Sigmoid colon (tissue), 7 donors: Measurements from ENCODE around the gene MID2. TPM values are rescaled to one million over a fixed set of nuclear protein-coding genes. Genes with fewer than 3 reads are reported as not detected.

Source experiments
- DNase-seq: peaks from one replicate; pipeline ENCODE4 v3.0.0-alpha.2; 2019
- H3K27ac ChIP-seq, 4 donors: fragments of 200-600 bp; sonication (generic); one replicate each; pipeline ENCODE4 v1.5.1; 2016 to 2019; ENCODE audit warnings: mild to moderate bottlenecking in 1 of 4
- H3K27me3 ChIP-seq, 3 donors: fragments of 200-600 bp; sonication (generic); one replicate each; pipeline ENCODE4 v1.5.1; 2019; ENCODE audit warnings: mild to moderate bottlenecking in 1 of 3
- H3K36me3 ChIP-seq, 4 donors: fragments of 200-600 bp; sonication (generic); one replicate each; pipeline ENCODE4 v1.5.1; 2016 to 2019
- H3K4me1 ChIP-seq, 4 donors: fragments of 200-600 bp; sonication (generic); one replicate each; pipeline ENCODE4 v1.5.1; 2017 to 2019
- H3K4me3 ChIP-seq, 4 donors: fragments of 200-600 bp; sonication (generic); one replicate each; pipeline ENCODE4 v1.5.1; 2017 to 2019; ENCODE audit warnings: mild to moderate bottlenecking in 2 of 4, moderate library complexity in 1 of 4
- H3K9me3 ChIP-seq, 4 donors: fragments of 200-600 bp in 3 of 4; sonication (generic) in 3 of 4; one replicate each; pipeline versions ENCODE4 v1.5.1 to v1.6.1; 2013 to 2019
- CTCF ChIP-seq, 4 experiments: fragments of 450-650 bp in 3 of 4; fragments of 200-600 bp in 1 of 4; IDR thresholded peaks; one replicate each; pipeline ENCODE4 v1.5.1; 2016 to 2019; ENCODE audit warnings: antibody characterized with exemption in 4 of 4, mild to moderate bottlenecking in 3 of 4, moderate library complexity in 2 of 4
- EP300 ChIP-seq, 4 donors: sonication (generic); formaldehyde crosslinking; IDR thresholded peaks; one replicate each; pipeline ENCODE4 v1.6.1; 2017; ENCODE audit warnings: antibody characterized with exemption in 4 of 4
- POLR2A ChIP-seq, 2 donors: fragments of 450-650 bp; IDR thresholded peaks; one replicate each; pipeline ENCODE4 v1.6.1; 2016; ENCODE audit warnings: antibody characterized with exemption in 2 of 2, mild to moderate bottlenecking in 2 of 2, moderate library complexity in 2 of 2
- POLR2AphosphoS5 ChIP-seq, 4 donors: sonication (generic); formaldehyde crosslinking; IDR thresholded peaks; one replicate each; pipeline ENCODE4 v1.6.1; 2017; ENCODE audit warnings: antibody characterized with exemption in 4 of 4
- WGBS, 2 donors: extraction: QIAGEN DNeasy Blood & Tissue Kit; methylation state at CpG; one replicate each; pipeline ENCODE4 v1.1.7; 2013; 5-methylcytosine and 5-hydroxymethylcytosine counted together
- intact Hi-C: fragments of 100-400 bp; cut with DNase I; formaldehyde crosslinking; loops from one replicate; pipeline ENCODE4 v1.15.1; 2023
- polyA plus RNA-seq, 3 donors: library from polyadenylated mRNA; stranded (reverse); fragments of 200-250 nt; gene quantifications; one replicate each; pipeline ENCODE4 v1.2.3, GENCODE V29; 2013
- small RNA-seq, 3 donors: library from RNA; depleted of rRNA; stranded (forward); fragments of <200 nt; gene quantifications; one replicate each; pipeline ENCODE3, GENCODE V24; 2016
- total RNA-seq, 4 donors: library from RNA; depleted of rRNA; stranded (reverse); fragments of >200 nt; gene quantifications; one replicate each; pipeline ENCODE4 v1.1.0, GENCODE V29; 2016
- donor health status: healthy with polysubstance abuse.
- donor health status: Bipolar disorder and iron deficiency.
- donor health status: healthy.

MID2 gene
- total and polyA plus RNA-seq, 7 donors, result 0.23 to 39.6 (median 28.5) TPM

DNA sequence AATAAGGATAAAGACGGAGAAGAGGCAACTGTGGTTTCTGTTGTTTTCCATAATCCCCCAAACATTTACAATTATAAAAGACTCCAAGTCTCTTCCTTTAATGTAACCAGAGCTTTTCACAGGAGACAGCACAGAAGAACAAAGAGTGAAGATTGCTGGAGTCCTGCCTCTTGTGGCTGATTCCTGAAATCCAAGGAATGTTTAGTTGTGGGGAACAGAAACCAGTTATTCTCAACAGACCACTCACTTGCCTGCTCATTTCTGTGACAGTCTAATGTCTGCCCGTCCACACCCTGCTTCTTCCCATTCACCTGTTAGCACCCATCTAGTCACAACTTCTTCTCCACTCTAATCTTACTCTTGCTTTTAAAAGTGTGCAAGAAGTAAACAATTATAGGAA, 144.4 kb downstream of the MID2 start:
- 58 to 71% methylated on average over 2 of the region's 2 CpGs for WGBS, 2 donors
- TF ChIP-seq CTCF (IDR thresholded peaks at IDR 0.05) (no peak), EP300 (IDR thresholded peaks at IDR 0.05) (no peak), POLR2AphosphoS5 (IDR thresholded peaks at IDR 0.05) (no peak), POLR2A (IDR thresholded peaks at IDR 0.05) (no peak)

GRCh38 chrX:107971636-107972035, 146.0 kb downstream of the MID2 start:
- TF ChIP-seq EP300 (IDR thresholded peaks at IDR 0.05) (no peak), POLR2A (IDR thresholded peaks at IDR 0.05) (no peak), CTCF (IDR thresholded peaks at IDR 0.05) (no peak), POLR2AphosphoS5 (IDR thresholded peaks at IDR 0.05) (no peak)
- no peak for DNase-seq
- 93% methylated on average over 3 of the region's 3 CpGs for WGBS, 2 donors
- intact Hi-C loops, result no loop called here
- no peaks in the 10 kb centered on the region for H3K9me3 ChIP-seq
- H3K27ac ChIP-seq, result no peak overlapping the region
- no peak overlapping the region for H3K4me3 ChIP-seq
- H3K27me3 ChIP-seq, result no peaks in the 10 kb centered on the region
- no peaks in the 10 kb centered on the region for H3K36me3 ChIP-seq
- H3K4me1 ChIP-seq, result no peaks in the 10 kb centered on the region

More for the DNA sequence above, 144.4 kb downstream of the MID2 start:
- H3K27ac ChIP-seq, result no peak overlapping the region
- H3K4me3 ChIP-seq, result no peak overlapping the region
- H3K9me3 ChIP-seq, result no peaks in the 10 kb centered on the region
- H3K4me1 ChIP-seq, result no peaks in the 10 kb centered on the region
- no peaks in the 10 kb centered on the region for H3K27me3 ChIP-seq
- H3K36me3 ChIP-seq, result no peaks in the 10 kb centered on the region
- no peak for DNase-seq
- intact Hi-C loops, result no loop called here

Small RNA genes within 50 kb of the gene (small RNA-seq; reads per million reads assigned to genes)
- 0 reads per million in 3 donors for gene RF00019

Other genes starting within 250 kb of the MID2 start
- gene PRPS1, start 197.4 kb upstream of the MID2 start, total RNA-seq, result 10 to 100 TPM; 16.3 to 35.8 (median 21.5) TPM
- 10 to 100 TPM in 2 of 3 donors, 1 to 10 TPM in 1; 9.6 to 24.4 (median 10.6) TPM for gene PRPS1, start 197.4 kb upstream of the MID2 start, polyA plus RNA-seq
- gene TSC22D3, start 50.1 kb upstream of the MID2 start, total RNA-seq, result 100 to 1,000 TPM; 232 to 551 (median 473) TPM
- gene TSC22D3, start 50.1 kb upstream of the MID2 start, polyA plus RNA-seq, result 100 to 1,000 TPM in 1 of 3 donors, 10 to 100 TPM in 2; 40.5 to 272 (median 64.9) TPM
- not detected for gene NCBP2L, start 48.1 kb upstream of the MID2 start, total RNA-seq
- gene NCBP2L, start 48.1 kb upstream of the MID2 start, polyA plus RNA-seq, result not detected
- not detected for gene TEX13B, start 156.5 kb downstream of the MID2 start, total RNA-seq
- not detected for gene TEX13B, start 156.5 kb downstream of the MID2 start, polyA plus RNA-seq
- gene VSIG1, start 219.2 kb downstream of the MID2 start, total RNA-seq, result under 1 TPM in 1 of 4 donors, not detected in 3; 0.36 TPM
- gene VSIG1, start 219.2 kb downstream of the MID2 start, polyA plus RNA-seq, result under 1 TPM in 1 of 3 donors, not detected in 2; 0.64 TPM